ENCODE results near the gene PARD6B. TPM values are rescaled to one million over a fixed set of nuclear protein-coding genes. Genes with fewer than 3 reads are reported as not detected.
"Not testable (repeated sequence)": the region's sequence is repeated elsewhere in the genome, so short reads cannot be mapped to it uniquely, and the experiment has no call there.

Gene PARD6B
- total and polyA plus RNA-seq, 2 of the 13 experiments (the other 11 are each of a cell fraction or from before 2014, with no cell fraction given) = 6.9 to 22.2 TPM

DNA sequence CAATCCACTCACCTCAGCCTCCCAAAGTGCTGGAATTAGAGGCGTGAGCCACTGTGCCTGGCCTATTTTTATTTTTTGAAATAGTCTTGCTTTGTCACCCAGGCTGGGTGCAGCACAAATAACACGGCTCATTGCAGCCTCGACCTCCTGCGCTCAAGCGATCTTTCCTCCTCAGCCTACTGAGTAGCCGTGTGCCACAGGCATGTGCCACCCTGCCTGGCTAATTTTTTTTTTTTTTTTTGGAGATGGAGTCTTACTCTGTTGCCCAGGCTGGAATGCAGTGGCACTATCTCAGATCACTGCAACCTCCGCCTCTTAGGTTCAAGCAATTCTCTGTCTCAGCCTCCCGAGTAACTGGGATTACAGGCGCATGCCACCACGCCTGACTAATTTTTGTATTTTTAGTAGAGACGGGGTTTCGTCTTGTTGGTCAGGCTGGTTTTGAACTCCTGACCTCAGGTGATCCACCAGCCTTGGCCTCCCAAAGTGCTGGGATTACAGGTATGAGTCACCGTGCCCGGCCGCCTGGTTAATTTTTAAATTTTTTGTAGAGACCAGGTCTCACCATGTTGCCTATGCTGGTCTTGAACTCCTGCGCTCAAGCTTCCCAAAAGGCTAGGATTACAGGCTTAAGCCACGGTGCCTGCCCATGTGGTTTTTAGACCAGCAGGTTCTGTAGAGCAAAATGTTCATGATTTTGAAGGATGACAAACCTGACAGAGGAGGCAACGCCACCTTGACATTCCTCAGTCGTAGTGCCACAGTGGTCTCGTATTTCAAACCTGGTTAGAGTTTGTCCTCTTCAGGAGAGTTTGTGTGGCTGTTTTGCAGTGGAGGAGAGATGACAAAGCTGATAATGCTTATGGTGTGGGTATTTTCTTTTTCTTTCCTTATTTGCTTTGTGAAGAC, 32.4 kb downstream of the PARD6B start:
- Histone ChIP-seq H3K4me2 (ENCODE audit: low read depth, low read length) (peak overlapping the region; percentile 70), H3K4me1 (ENCODE audit: insufficient read depth, low read length) (peaks cover 84% of the 10 kb centered on the region), H3K27ac (ENCODE audit: extremely low read length, insufficient read depth, low read length) (peak overlapping the region; percentile 58), H3K9ac (ENCODE audit: insufficient read depth, low read depth, low read length) (peak overlapping the region; percentile 4; the same call in 1 of the 2 replicates), H3K4me3 (replicated peaks in 1 of 3; ENCODE audit: insufficient read depth in 1 of 3, low read depth in 2 of 3, low read length in 3 of 3) (peak overlapping the region; percentile 0 to 41 (median 1); a peak in 2 of 6 replicates)
- H3K9me3 ChIP-seq (ENCODE audit: low read length); H3K36me3 ChIP-seq (replicated peaks in 1 of 2; ENCODE audit: control insufficient read depth in 1 of 2, insufficient read depth in 2 of 2, low read length in 2 of 2); H3K79me2 ChIP-seq (ENCODE audit: insufficient read depth, low read length); CTCF ChIA-PET (ENCODE audit: low intra/inter-chr PET ratio, low total read pairs); intact Hi-C loops (cut with micrococcal nuclease; ENCODE audit: unreplicated experiment); in situ Hi-C loops (cut with HindIII; ENCODE audit: extremely low pct_ligation_motif_present, low pct_unique_long_range_greater_than_20kb); H3K27me3 ChIP-seq (ENCODE audit: control insufficient read depth in 1 of 2, insufficient read depth in 2 of 2, low read length in 2 of 2); H4K20me1 ChIP-seq (ENCODE audit: insufficient read depth, low read length); H2AFZ ChIP-seq (ENCODE audit: low read length); BruUV-seq (replicated peaks): not testable (repeated sequence)
- POLR2A ChIA-PET = interaction anchor here (0.7 to 2.8 kb wide), 10 partner anchors 14 to 194 kb away, joined by 3 to 18 read pairs (median 6); partner anchors contain the start of genes DPM1, MOCS3 and PARD6B
- ATAC-seq = peak; percentile 48
- peak; percentile 67 for FAIRE-seq
- DNase-seq (ENCODE audit: low spot score) = peak; percentile 94
- WGBS (ENCODE audit: low lambda C conversion rate) = 34% methylated on average over 20 of the region's 20 CpGs
- TF ChIP-seq JUND (CRISPR knock-in tag; IDR thresholded peaks at IDR 0.05) (peak; percentile 91; the same call in 1 of the 2 replicates), CEBPG (CRISPR knock-in tag; IDR thresholded peaks at IDR 0.05) (peak; percentile 4; the same call in 1 of the 2 replicates), DPF2 (CRISPR knock-in tag; IDR thresholded peaks at IDR 0.05; ENCODE audit: borderline replicate concordance, low read depth) (peak; percentile 71), TARDBP (CRISPR knock-in tag; IDR thresholded peaks at IDR 0.05) (peak; percentile 54; the same call in 1 of the 2 replicates), HDAC2 (CRISPR knock-in tag; IDR thresholded peaks at IDR 0.05) (peak; percentile 79), ZNF605 (CRISPR knock-in tag; IDR thresholded peaks at IDR 0.05) (peak; percentile 5; the same call in 1 of the 2 replicates), NCOA2 (CRISPR knock-in tag; IDR thresholded peaks at IDR 0.05) (peak; percentile 45), ZNF773 (CRISPR knock-in tag; IDR thresholded peaks at IDR 0.05; ENCODE audit: borderline replicate concordance) (0 out of 2 replicates have a peak, but pooled peaks have one; percentile 17), MAFK (conservative IDR thresholded peaks at IDR 0.05 in 1 of 2, IDR thresholded peaks at IDR 0.05 in 1 of 2; ENCODE audit: low read length in 2 of 2) (peak in 1 of 2 experiments; percentile 40; a peak in 1 of 4 replicates), BHLHE40 (IDR thresholded peaks at IDR 0.05; ENCODE audit: low read length) (0 out of 2 replicates have a peak, but pooled peaks have one; percentile 4), ZSCAN5A (CRISPR knock-in tag; IDR thresholded peaks at IDR 0.05; ENCODE audit: borderline replicate concordance) (peak; percentile 77; the same call in 1 of the 2 replicates), KLF16 (CRISPR knock-in tag; IDR thresholded peaks at IDR 0.05) (peak in 1 of 2 experiments; percentile 83; a peak in 2 of 4 replicates), ARID2 (CRISPR knock-in tag; IDR thresholded peaks at IDR 0.05; ENCODE audit: borderline replicate concordance) (peak; percentile 58; the same call in 1 of the 2 replicates), ZNF350 (CRISPR knock-in tag; IDR thresholded peaks at IDR 0.05; ENCODE audit: borderline replicate concordance, low read depth) (peak; percentile 29; the same call in 1 of the 2 replicates), ASH2L (IDR thresholded peaks at IDR 0.05; ENCODE audit: insufficient read length, low read depth, low read length) (peak; percentile 67), RELA (CRISPR knock-in tag; IDR thresholded peaks at IDR 0.05) (0 out of 2 replicates have a peak, but pooled peaks have one; percentile 36), MIER2 (CRISPR knock-in tag; IDR thresholded peaks at IDR 0.05) (peak; percentile 69; the same call in 1 of the 2 replicates)
- TF ChIP-seq, protein P1, sequence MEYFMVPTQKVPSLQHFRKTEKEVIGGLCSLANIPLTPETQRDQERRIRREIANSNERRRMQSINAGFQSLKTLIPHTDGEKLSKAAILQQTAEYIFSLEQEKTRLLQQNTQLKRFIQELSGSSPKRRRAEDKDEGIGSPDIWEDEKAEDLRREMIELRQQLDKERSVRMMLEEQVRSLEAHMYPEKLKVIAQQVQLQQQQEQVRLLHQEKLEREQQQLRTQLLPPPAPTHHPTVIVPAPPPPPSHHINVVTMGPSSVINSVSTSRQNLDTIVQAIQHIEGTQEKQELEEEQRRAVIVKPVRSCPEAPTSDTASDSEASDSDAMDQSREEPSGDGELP (IDR thresholded peaks at IDR 0.05; ENCODE audit: borderline replicate concordance, low read depth) = peak; percentile 56; the same call in 1 of the 2 replicates

Measured in HepG2 (cell line).